Heart right ventricle (tissue), 16 donors: ENCODE measurements around the gene AP5B1. TPM values are rescaled to one million over a fixed set of nuclear protein-coding genes. Genes with fewer than 3 reads are reported as not detected.

ENCODE experiments used
- ATAC-seq, 8 donors: fragments of 200-7000 bp; cut with Tn5 transposase; one replicate each; pipeline ENCODE4 v1.9.1; 2020; ENCODE audit warnings: mild to moderate bottlenecking in 8 of 8, moderate library complexity in 8 of 8, moderate number of reproducible peaks in 1 of 8
- DNase-seq, 2 donors: peaks; one replicate each; pipeline ENCODE4 v3.0.0-alpha.2; 2020
- H3K27ac ChIP-seq, 10 donors: fragments of 200-600 bp; sonication (generic) in 2 of 10; one replicate each; pipeline versions ENCODE4 v1.5.0 to v1.8.0; 2020 to 2022; ENCODE audit warnings: mild to moderate bottlenecking in 3 of 10
- H3K27me3 ChIP-seq, 7 donors: fragments of 200-600 bp; one replicate each; pipeline ENCODE4 v1.8.0; 2021 to 2022; ENCODE audit warnings: mild to moderate bottlenecking in 2 of 7
- H3K36me3 ChIP-seq, 9 donors: fragments of 200-600 bp; sonication (generic) in 1 of 9; one replicate each; pipeline versions ENCODE4 v1.5.0 to v1.8.0; 2020 to 2022; ENCODE audit warnings: mild to moderate bottlenecking in 2 of 9
- H3K4me1 ChIP-seq, 9 donors: fragments of 200-600 bp; sonication (generic) in 1 of 9; one replicate each; pipeline versions ENCODE4 v1.5.0 to v1.8.0; 2020 to 2022; ENCODE audit warnings: mild to moderate bottlenecking in 4 of 9
- H3K4me3 ChIP-seq, 10 donors: fragments of 200-600 bp; sonication (generic) in 2 of 10; one replicate each; pipeline versions ENCODE4 v1.5.0 to v1.8.0; 2020 to 2022; ENCODE audit warnings: mild to moderate bottlenecking in 7 of 10, moderate library complexity in 2 of 10
- H3K9me3 ChIP-seq, 11 donors: fragments of 200-600 bp in 10 of 11; sonication (generic) in 2 of 11; one replicate each; pipeline versions ENCODE4 v1.5.0 to v1.8.0; 2013 to 2022; ENCODE audit warnings: mild to moderate bottlenecking in 2 of 11, control low read depth in 1 of 11, moderate library complexity in 1 of 11
- CTCF ChIP-seq, 9 donors: fragments of 200-600 bp; sonication (generic) in 2 of 9; IDR thresholded peaks; one replicate each; pipeline versions ENCODE4 v1.5.0 to v1.8.0; 2021 to 2022; ENCODE audit warnings: antibody characterized with exemption in 9 of 9, mild to moderate bottlenecking in 5 of 9, moderate library complexity in 1 of 9
- WGBS, 2 donors: extraction: QIAGEN DNeasy Blood & Tissue Kit; methylation state at CpG; one replicate each; pipeline ENCODE4 v1.1.7; 2013; ENCODE audit warnings: inconsistent platforms in 1 of 2; 5-methylcytosine and 5-hydroxymethylcytosine counted together
- intact Hi-C, 10 donors: fragments of 100-400 bp; cut with DNase I; formaldehyde crosslinking; loops; one replicate each; pipeline versions ENCODE4 v1.11.1 to v1.14.2; 2022
- long read RNA-seq, 3 donors: library from polyadenylated mRNA; unstranded; transcript quantifications; one replicate each; pipeline ENCODE4 v2.0.0, GENCODE V29; 2020 to 2021
- polyA plus RNA-seq, 2 donors: library from polyadenylated mRNA; stranded (reverse); fragments of 200-250 nt; gene quantifications; one replicate each; pipeline ENCODE4 v1.2.3, GENCODE V29; 2013
- total RNA-seq, 10 donors: library from RNA; stranded (reverse); fragmentation: NEBNext Ultra II Directional in 3 of 10; extraction: Animal tissue kit (Norgen Biotek cat#: 25700) in 3 of 10; gene quantifications; one replicate each; pipeline versions ENCODE4 v1.2.1 to v1.2.4, GENCODE V29; 2021 to 2023
- donor health status: Arrhythmogenic right ventricular cardiomyopathy.
- donor health status: ischemic (EF 13 %, LVEDD 7.1; RV severe dilation, severe dysfunction).
- donor health status: healthy with polysubstance abuse.
- donor health status: DM: no; HTN: yes; CAD: no.
- donor health status: DM: no; HTN: no; CAD: no.
- donor health status: ischemic (EF 25% LVEDD 6.9; RV normal size, moderate dysfunction).
- donor health status: ischemic (EF 25% LVEDD 5.7; RV mildly dilated, moderate dysfunction).
- donor health status: healthy.
- donor health status: DM: yes; HTN: yes; CAD: no.
- donor health status: Ischemic cardiomyopathy.
- donor health status: ischemic (EF 35%, LVEDD 5.7; RV mildly dilated, moderate dysfunction).
- donor health status: nonischemic (EF 11% LVEDD 7.7; RV severe dilation, severe dysfunction).
- donor health status: DM: yes; HTN: yes; CAD: no.
- donor health status: PGD.
- donor health status: ischemic (EF 29% LVEDD 5.4; RV normal size, mild dysfunction).
- donor health status: nonischemic (EF 23%, LVEDD 6.1; RV moderate dilation, normal function).

Gene AP5B1
- total RNA-seq = 10 to 100 TPM in 1 of 10 donors, 1 to 10 TPM in 9; 6.1 to 12.8 (median 7.4) TPM
- 1 to 10 TPM; 5.0 to 5.1 TPM for polyA plus RNA-seq
- long read RNA-seq, donor 1, full-length matches to known transcripts = 15 of 38 reads
- long read RNA-seq, donor 1, partial matches to known transcripts = 0 of 38 reads
- long read RNA-seq, donor 1, other reads (novel, unspliced or antisense) = 23 of 38 reads
- long read RNA-seq, donor 2, full-length matches to known transcripts = 6 of 25 reads
- long read RNA-seq, donor 2, partial matches to known transcripts = 0 of 25 reads
- long read RNA-seq, donor 2, other reads (novel, unspliced or antisense) = 19 of 25 reads
- long read RNA-seq, donor 3, partial matches to known transcripts = 0 of 78 reads
- long read RNA-seq, donor 3, other reads (novel, unspliced or antisense) = 78 of 78 reads

GRCh38 chr11:65780770-65781151 is at the start of gene AP5B1:
AP5B1 (minus strand) TSS chr11:65780976; CDS start chr11:65780591, 385 bp downstream.
- Histone ChIP-seq H3K27ac (peak within 1 kb of the TSS in 9 of 10 donors; percentile 70 to 96 (median 82)), H3K36me3 (peaks cover 0 to 32% (median 13%) of the 10 kb centered on the region in 9 donors), H3K4me1 (peaks cover 9 to 46% (median 16%) of the 10 kb centered on the region in 9 donors), H3K9me3 (no peaks in the 10 kb centered on the region), H3K4me3 (peak within 1 kb of the TSS; percentile 68 to 98 (median 92)), H3K27me3 (peaks cover 2 to 18% (median 13%) of the 10 kb centered on the region in 7 donors)
- peak; percentile 29 to 74 for DNase-seq
- no peak for TF ChIP-seq CTCF (IDR thresholded peaks at IDR 0.05)
- intact Hi-C loops = loop anchor here in 8 of 10 donors (1.0 to 5.0 kb wide), 6 partner anchors 36 to 207 kb away; partner anchors contain the start of gene KAT5 (in 1 of the 8)
- ATAC-seq = peak; percentile 46 to 84 (median 62)
- 0 to 1% methylated on average over 37 to 59 of the region's 59 CpGs for WGBS, 2 donors

- WGBS, 2 donors = 58 to 62% methylated on average over 4 of the region's 4 CpGs
- intact Hi-C loops = no loop called here
These were observed 48.7 kb upstream of the AP5B1 start for GRCh38 chr11:65829459-65829858.

GRCh38 chr11:65826984-65827735 is 46.4 kb upstream of the AP5B1 start:
- H3K4me3 ChIP-seq = no peak overlapping the region
- intact Hi-C loops = no loop called here
- TF ChIP-seq CTCF (IDR thresholded peaks at IDR 0.05) = no peak

More at GRCh38 chr11:65829459-65829858, 48.7 kb upstream of the AP5B1 start:
- H3K36me3 ChIP-seq = no peaks in the 10 kb centered on the region
- peaks cover 0 to 10% (median 0%) of the 10 kb centered on the region in 7 donors for H3K27me3 ChIP-seq
- peaks cover 0 to 16% (median 6%) of the 10 kb centered on the region in 9 donors for H3K4me1 ChIP-seq
- no peak for ATAC-seq
- no peak for TF ChIP-seq CTCF (IDR thresholded peaks at IDR 0.05)
- no peak for DNase-seq
- H3K9me3 ChIP-seq = no peaks in the 10 kb centered on the region
- H3K27ac ChIP-seq = no peak overlapping the region
- no peak overlapping the region for H3K4me3 ChIP-seq

GRCh38 chr11:65822776-65823528 is 42.2 kb upstream of the AP5B1 start:
- H3K4me3 ChIP-seq = no peak overlapping the region
- intact Hi-C loops = no loop called here
- ATAC-seq = no peak

More at GRCh38 chr11:65826984-65827735, 46.4 kb upstream of the AP5B1 start:
- no peak for ATAC-seq
- peaks cover 0 to 4% (median 0%) of the 10 kb centered on the region in 7 donors for H3K27me3 ChIP-seq
- no peak overlapping the region for H3K27ac ChIP-seq
- WGBS, 2 donors = 86 to 92% methylated on average over 8 of the region's 8 CpGs
- H3K9me3 ChIP-seq = no peaks in the 10 kb centered on the region
- H3K4me1 ChIP-seq = no peaks in the 10 kb centered on the region
- H3K36me3 ChIP-seq = no peaks in the 10 kb centered on the region
- no peak for DNase-seq

More at GRCh38 chr11:65822776-65823528, 42.2 kb upstream of the AP5B1 start:
- 81 to 83% methylated on average over 15 of the region's 15 CpGs for whole genome bisulfite sequencing, 2 donors
- Histone ChIP-seq H3K9me3 (no peaks in the 10 kb centered on the region), H3K27ac (no peak overlapping the region), H3K4me1 (peaks cover 0 to 4% (median 0%) of the 10 kb centered on the region in 9 donors), H3K36me3 (no peaks in the 10 kb centered on the region), H3K27me3 (no peaks in the 10 kb centered on the region)
- no peak for DNase-seq
- TF ChIP-seq CTCF (IDR thresholded peaks at IDR 0.05) = no peak
